Measurements from ENCODE around the gene TRAPPC3. TPM values are rescaled to one million over a fixed set of nuclear protein-coding genes. Genes with fewer than 3 reads are reported as not detected.

The TRAPPC3 gene
- total RNA-seq, 1 experiment from 2014 or later: 64.6 TPM

GRCh38 chr1:36123356-36123755 is 25.9 kb downstream of the TRAPPC3 start:
- H3K36me3 ChIP-seq (ENCODE audit: control insufficient read depth in 1 of 2, insufficient read depth in 2 of 2, low read length in 2 of 2): no peaks in the 10 kb centered on the region
- H3K4me2 ChIP-seq (ENCODE audit: low read length): no peak overlapping the region
- CTCF ChIA-PET: no interaction called here
- TF ChIP-seq JUND (IDR thresholded peaks at IDR 0.05) (no peak), EGR1 (IDR thresholded peaks at IDR 0.05; ENCODE audit: low read depth) (no peak), SP1 (IDR thresholded peaks at IDR 0.05; ENCODE audit: low read depth) (no peak), SIN3A (IDR thresholded peaks at IDR 0.05; ENCODE audit: low read depth) (no peak)
- TF ChIP-seq, protein P1, sequence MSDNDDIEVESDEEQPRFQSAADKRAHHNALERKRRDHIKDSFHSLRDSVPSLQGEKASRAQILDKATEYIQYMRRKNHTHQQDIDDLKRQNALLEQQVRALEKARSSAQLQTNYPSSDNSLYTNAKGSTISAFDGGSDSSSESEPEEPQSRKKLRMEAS (IDR thresholded peaks at IDR 0.05): no peak
- H2AFZ ChIP-seq (ENCODE audit: low read depth, low read length, poor library complexity, severe bottlenecking): no peak overlapping the region
- POLR2A ChIA-PET: no interaction called here
- no peaks in the 10 kb centered on the region for H4K20me1 ChIP-seq (ENCODE audit: insufficient read depth)
- no peaks in the 10 kb centered on the region for H3K9me3 ChIP-seq (ENCODE audit: control insufficient read depth in 1 of 2, insufficient read depth in 1 of 2, low read depth in 1 of 2, low read length in 2 of 2)
- no peak for DNase-seq (ENCODE audit: low read depth, low spot score)
- H3K4me1 ChIP-seq (ENCODE audit: control insufficient read depth in 1 of 2, insufficient read depth in 2 of 2, low read length in 2 of 2): no peaks in the 10 kb centered on the region
- RAD21 ChIA-PET (ENCODE audit: low non-redundant PET in 1 of 2, low total read pairs in 2 of 2, uncharacterized antibody in 2 of 2, unreplicated experiment in 2 of 2): no interaction called here
- H3K9ac ChIP-seq (ENCODE audit: low read length): no peak overlapping the region
- no peaks in the 10 kb centered on the region for H3K79me2 ChIP-seq (ENCODE audit: insufficient read depth, low read length)
- H3K27me3 ChIP-seq (ENCODE audit: insufficient read depth, low read length): no peaks in the 10 kb centered on the region
- H3K27ac ChIP-seq (ENCODE audit: low read depth, low read length): no peak overlapping the region
- H3K4me3 ChIP-seq (replicated peaks in 1 of 2; ENCODE audit: low read depth in 1 of 2, low read length in 2 of 2): no peak overlapping the region
- no peak for ATAC-seq
- H3K9me2 ChIP-seq (ENCODE audit: insufficient read depth): no peaks in the 10 kb centered on the region
- BruUV-seq (replicated peaks): no TSS peak
- intact Hi-C loops (cut with micrococcal nuclease): no loop called here

DNA sequence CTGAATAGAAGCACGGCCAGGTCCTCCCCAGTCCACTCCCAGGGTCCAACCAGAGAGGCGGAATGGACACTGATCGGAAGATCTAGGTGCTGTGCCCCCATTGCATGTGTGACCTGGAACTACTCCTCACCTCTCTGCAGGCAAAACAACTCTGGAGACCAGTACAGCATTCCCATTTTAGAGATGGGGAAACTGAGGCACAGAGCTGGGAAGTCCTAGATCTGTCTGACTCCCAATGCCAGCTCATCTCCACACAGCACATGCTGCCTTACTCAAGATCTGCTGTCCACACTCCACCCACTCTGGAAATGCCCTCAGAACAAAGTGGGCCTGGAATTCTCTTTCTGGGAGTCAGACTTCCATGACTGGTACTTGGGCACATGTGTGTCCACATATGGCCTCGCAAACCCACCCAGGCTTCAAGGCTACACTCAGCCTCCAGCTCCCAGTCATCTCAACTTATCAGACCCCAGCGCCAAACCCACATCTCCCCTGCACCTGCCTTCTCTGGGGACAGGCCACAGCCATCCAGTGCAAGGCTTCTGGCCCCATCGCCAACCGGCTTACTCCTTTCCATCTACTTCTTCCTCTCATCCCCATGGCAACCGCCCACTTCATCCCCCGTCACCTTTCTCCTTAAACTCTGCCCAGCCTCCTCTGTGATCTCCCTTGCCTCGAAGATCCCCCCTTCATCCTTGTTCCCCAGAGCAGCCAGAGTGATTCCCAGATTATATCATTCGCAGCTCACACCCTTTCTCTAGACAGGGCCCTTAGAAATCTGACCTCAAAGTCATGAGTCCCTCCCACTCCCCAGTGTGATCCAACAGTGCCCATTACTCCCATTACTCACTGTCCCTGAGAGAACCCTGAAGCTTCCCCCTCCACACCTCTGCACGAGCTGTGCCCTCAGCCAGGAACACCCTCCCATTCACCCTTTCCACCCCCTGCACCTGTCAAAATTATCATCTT is 26.9 kb downstream of the TRAPPC3 start:
- Histone ChIP-seq H3K27ac (ENCODE audit: low read depth, low read length) (no peak overlapping the region), H3K79me2 (ENCODE audit: insufficient read depth, low read length) (no peaks in the 10 kb centered on the region), H3K27me3 (ENCODE audit: insufficient read depth, low read length) (no peaks in the 10 kb centered on the region), H2AFZ (ENCODE audit: low read depth, low read length, poor library complexity, severe bottlenecking) (no peak overlapping the region), H4K20me1 (ENCODE audit: insufficient read depth) (no peaks in the 10 kb centered on the region), H3K36me3 (ENCODE audit: control insufficient read depth in 1 of 2, insufficient read depth in 2 of 2, low read length in 2 of 2) (no peaks in the 10 kb centered on the region), H3K9ac (ENCODE audit: low read length) (no peak overlapping the region), H3K9me2 (ENCODE audit: insufficient read depth) (no peaks in the 10 kb centered on the region), H3K4me2 (ENCODE audit: low read length) (no peak overlapping the region), H3K9me3 (ENCODE audit: control insufficient read depth in 1 of 2, insufficient read depth in 1 of 2, low read depth in 1 of 2, low read length in 2 of 2) (no peaks in the 10 kb centered on the region), H3K4me3 (replicated peaks in 1 of 2; ENCODE audit: low read depth in 1 of 2, low read length in 2 of 2) (no peak overlapping the region), H3K4me1 (ENCODE audit: control insufficient read depth in 1 of 2, insufficient read depth in 2 of 2, low read length in 2 of 2) (no peaks in the 10 kb centered on the region)
- no TSS peak for BruUV-seq (replicated peaks)
- no peak for DNase-seq (ENCODE audit: low read depth, low spot score)
- POLR2A ChIA-PET: no interaction called here
- intact Hi-C loops (cut with micrococcal nuclease): no loop called here
- CTCF ChIA-PET: no interaction called here
- ATAC-seq: no peak
- RAD21 ChIA-PET (ENCODE audit: low non-redundant PET in 1 of 2, low total read pairs in 2 of 2, uncharacterized antibody in 2 of 2, unreplicated experiment in 2 of 2): no interaction called here
- TF ChIP-seq EZH2 (IDR thresholded peaks at IDR 0.05): no peak
- no peak for TF ChIP-seq RAD21 (IDR thresholded peaks at IDR 0.05; ENCODE audit: low read depth)
- TF ChIP-seq POLR2AphosphoS5 (IDR thresholded peaks at IDR 0.05; ENCODE audit: low read depth, low read length): no peak
- TF ChIP-seq POLR2A (IDR thresholded peaks at IDR 0.05; ENCODE audit: borderline replicate concordance, extremely low read depth, insufficient read depth, insufficient read length): no peak
- TF ChIP-seq TCF7L2 (IDR thresholded peaks at IDR 0.05; ENCODE audit: borderline replicate concordance, extremely low read depth, insufficient read depth, insufficient read length): no peak
- TF ChIP-seq FOSL1 (IDR thresholded peaks at IDR 0.05; ENCODE audit: low read depth): no peak
- TF ChIP-seq, protein P2, sequence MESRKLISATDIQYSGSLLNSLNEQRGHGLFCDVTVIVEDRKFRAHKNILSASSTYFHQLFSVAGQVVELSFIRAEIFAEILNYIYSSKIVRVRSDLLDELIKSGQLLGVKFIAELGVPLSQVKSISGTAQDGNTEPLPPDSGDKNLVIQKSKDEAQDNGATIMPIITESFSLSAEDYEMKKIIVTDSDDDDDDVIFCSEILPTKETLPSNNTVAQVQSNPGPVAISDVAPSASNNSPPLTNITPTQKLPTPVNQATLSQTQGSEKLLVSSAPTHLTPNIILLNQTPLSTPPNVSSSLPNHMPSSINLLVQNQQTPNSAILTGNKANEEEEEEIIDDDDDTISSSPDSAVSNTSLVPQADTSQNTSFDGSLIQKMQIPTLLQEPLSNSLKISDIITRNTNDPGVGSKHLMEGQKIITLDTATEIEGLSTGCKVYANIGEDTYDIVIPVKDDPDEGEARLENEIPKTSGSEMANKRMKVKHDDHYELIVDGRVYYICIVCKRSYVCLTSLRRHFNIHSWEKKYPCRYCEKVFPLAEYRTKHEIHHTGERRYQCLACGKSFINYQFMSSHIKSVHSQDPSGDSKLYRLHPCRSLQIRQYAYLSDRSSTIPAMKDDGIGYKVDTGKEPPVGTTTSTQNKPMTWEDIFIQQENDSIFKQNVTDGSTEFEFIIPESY (IDR thresholded peaks at IDR 0.05; ENCODE audit: extremely low read depth, insufficient replicate concordance, low read length): no peak
- TF ChIP-seq EZH2phosphoT487 (IDR thresholded peaks at IDR 0.05; ENCODE audit: borderline replicate concordance): no peak
- TF ChIP-seq SP1 (IDR thresholded peaks at IDR 0.05; ENCODE audit: low read depth): no peak
- TF ChIP-seq CTCF (IDR thresholded peaks at IDR 0.05 in 2 of 3, conservative IDR thresholded peaks at IDR 0.05 in 1 of 3; ENCODE audit: borderline replicate concordance in 1 of 3, insufficient read depth in 1 of 3, low read depth in 2 of 3, low read length in 2 of 3): no peak
- no peak for TF ChIP-seq JUND (IDR thresholded peaks at IDR 0.05)
- TF ChIP-seq ZFX (IDR thresholded peaks at IDR 0.05): no peak
- no peak for TF ChIP-seq SIN3A (IDR thresholded peaks at IDR 0.05; ENCODE audit: low read depth)
- no peak for TF ChIP-seq YY1 (IDR thresholded peaks at IDR 0.05; ENCODE audit: extremely low read depth, insufficient replicate concordance, low read depth, low read length)
